Transverse colon (tissue), 4 donors: ENCODE data around the gene NHERF2.

ENCODE experiments used
- CTCF ChIP-seq, 5 experiments: fragments of 200-600 bp in 3 of 5; fragments of 450-650 bp in 2 of 5; sonication (generic) in 3 of 5; IDR thresholded peaks; 1 replicate in 2 of 5; 2 replicates in 3 of 5; pipeline ENCODE4 v1.5.1; 2016 to 2017; ENCODE audit warnings: antibody characterized with exemption in 5 of 5, inconsistent platforms in 3 of 5, mild to moderate bottlenecking in 2 of 5, moderate library complexity in 1 of 5
- POLR2A ChIP-seq: fragments of 450-650 bp; IDR thresholded peaks from one replicate; pipeline ENCODE4 v1.6.1; 2016; ENCODE audit warnings: antibody characterized with exemption, mild to moderate bottlenecking, moderate library complexity
- POLR2AphosphoS5 ChIP-seq, 3 donors: sonication (generic); formaldehyde crosslinking; IDR thresholded peaks; one replicate each; pipeline ENCODE4 v1.6.1; 2016; ENCODE audit warnings: antibody characterized with exemption in 3 of 3

DNA sequence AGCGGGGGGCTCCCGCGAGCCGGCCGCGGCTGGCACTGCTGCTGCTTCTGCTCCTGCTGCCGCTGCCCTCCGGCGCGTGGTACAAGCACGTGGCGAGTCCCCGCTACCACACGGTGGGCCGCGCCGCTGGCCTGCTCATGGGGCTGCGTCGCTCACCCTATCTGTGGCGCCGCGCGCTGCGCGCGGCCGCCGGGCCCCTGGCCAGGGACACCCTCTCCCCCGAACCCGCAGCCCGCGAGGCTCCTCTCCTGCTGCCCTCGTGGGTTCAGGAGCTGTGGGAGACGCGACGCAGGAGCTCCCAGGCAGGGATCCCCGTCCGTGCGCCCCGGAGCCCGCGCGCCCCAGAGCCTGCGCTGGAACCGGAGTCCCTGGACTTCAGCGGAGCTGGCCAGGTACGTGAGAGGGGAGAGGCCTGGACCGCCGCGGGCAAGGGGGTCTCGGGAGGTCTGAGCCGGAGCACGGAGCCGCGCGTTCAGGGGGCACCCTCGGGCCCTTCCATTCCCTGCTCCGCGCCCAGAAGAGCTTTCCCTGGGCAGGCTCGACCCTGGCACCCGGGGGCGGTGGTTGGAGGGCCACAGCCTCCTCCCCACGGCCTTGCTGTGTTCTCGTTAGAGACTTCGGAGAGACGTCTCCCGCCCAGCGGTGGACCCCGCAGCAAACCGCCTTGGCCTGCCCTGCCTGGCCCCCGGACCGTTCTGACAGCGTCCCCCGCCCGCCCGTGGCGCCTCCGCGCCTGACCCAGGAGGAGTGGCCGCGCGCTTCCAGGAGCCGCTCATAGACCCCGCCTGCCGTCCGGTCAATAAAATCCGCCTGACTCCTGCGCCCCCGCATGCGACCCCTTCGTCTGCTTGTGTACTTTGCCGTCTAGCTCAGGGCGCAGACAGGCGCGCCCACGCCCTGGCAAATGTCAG, 6.5 kb upstream of the NHERF2 start:
- TF ChIP-seq CTCF (IDR thresholded peaks at IDR 0.05) (no peak), POLR2A (no peak), POLR2AphosphoS5 (IDR thresholded peaks at IDR 0.05) (no peak)
